CD4-positive, alpha-beta T cell treated with Interleukin-12 subunit alpha and Interleukin-12 subunit beta, for 1 hour (primary cell): ENCODE measurements around the gene KIF18B.

ENCODE experiments used
- DNase-seq: peaks from one replicate; pipeline ENCODE4 v3.0.0-alpha.2; 2020

Gene KIF18B

GRCh38 chr17:44903012-44903685, 44.4 kb downstream of the KIF18B start:
- no peak for DNase-seq

- no peak for DNase-seq
Measured at GRCh38 chr17:44902135-44902760, 45.3 kb downstream of the KIF18B start.

GRCh38 chr17:44901411-44901921, 46.1 kb downstream of the KIF18B start:
- no peak for DNase-seq

GRCh38 chr17:44900894-44901293, 46.7 kb downstream of the KIF18B start:
- no peak for DNase-seq

- DNase-seq, result peak; percentile 94
Measured at GRCh38 chr17:44899074-44899782, 48.3 kb downstream of the KIF18B start, which contains the start of gene EFTUD2. TSS of gene EFTUD2 (minus strand) at chr17:44899445. CDS start at chr17:44894521, 4,924 bp downstream.

GRCh38 chr17:44898768-44899073, 48.9 kb downstream of the KIF18B start:
- no peak for DNase-seq

GRCh38 chr17:44894642-44895041, 52.9 kb downstream of the KIF18B start:
- no peak for DNase-seq

- no peak for DNase-seq
Measured at GRCh38 chr17:44892250-44892649, 55.3 kb downstream of the KIF18B start.

GRCh38 chr17:44889003-44889402, 58.6 kb downstream of the KIF18B start:
- DNase-seq, result no peak

- DNase-seq, result peak; percentile 27
Measured at GRCh38 chr17:44887971-44888954, 59.3 kb downstream of the KIF18B start.

- DNase-seq, result no peak
Measured at GRCh38 chr17:44887016-44887415, 60.6 kb downstream of the KIF18B start.

- DNase-seq, result no peak
Measured at GRCh38 chr17:44884941-44885340, 62.6 kb downstream of the KIF18B start.

GRCh38 chr17:44881145-44881544, 66.4 kb downstream of the KIF18B start:
- DNase-seq, result no peak

- no peak for DNase-seq
Measured at GRCh38 chr17:44880062-44880461, 67.5 kb downstream of the KIF18B start.

GRCh38 chr17:44879376-44879775, 68.2 kb downstream of the KIF18B start:
- DNase-seq, result no peak

- DNase-seq, result peak; percentile 37
Measured at GRCh38 chr17:44878627-44879221, 68.8 kb downstream of the KIF18B start.

GRCh38 chr17:44877121-44877520, 70.5 kb downstream of the KIF18B start:
- no peak for DNase-seq

- DNase-seq, result no peak
Measured at GRCh38 chr17:44875761-44876160, 71.8 kb downstream of the KIF18B start.
